IPS-20b (cell line): ENCODE data around the gene ZBTB2.

Experiments
- H3K27ac ChIP-seq: one replicate; pipeline ENCODE4 v1.5.1; 2013; ENCODE audit warnings: low read length
- H3K27me3 ChIP-seq: 2 replicates; pipeline ENCODE4 v1.6.1; 2013; ENCODE audit warnings: mild to moderate bottlenecking, low read length, inconsistent platforms; ENCODE audit not compliant: insufficient read depth
- H3K36me3 ChIP-seq: 2 replicates; pipeline ENCODE4 v1.6.1; 2013; ENCODE audit warnings: low read depth, mild to moderate bottlenecking, inconsistent platforms, low read length, moderate library complexity; ENCODE audit not compliant: insufficient read depth
- H3K4me1 ChIP-seq: 2 replicates; pipeline ENCODE4 v1.6.1; 2013; ENCODE audit warnings: mild to moderate bottlenecking, control low read depth, inconsistent platforms, low read length, moderate library complexity; ENCODE audit not compliant: insufficient read depth
- H3K4me3 ChIP-seq: 2 replicates; pipeline ENCODE4 v1.5.1; 2013; ENCODE audit warnings: mild to moderate bottlenecking, low read length, inconsistent platforms
- H3K9ac ChIP-seq: 2 replicates; pipeline ENCODE4 v1.6.1; 2013; ENCODE audit warnings: low read depth, mild to moderate bottlenecking, inconsistent platforms, low read length, moderate library complexity
- H3K9me3 ChIP-seq: 2 replicates; pipeline ENCODE4 v1.6.1; 2013; ENCODE audit warnings: mild to moderate bottlenecking, low read depth, low read length, inconsistent platforms; ENCODE audit not compliant: insufficient read depth

The ZBTB2 gene

GRCh38 chr6:151341476-151342195 lies 49.7 kb downstream of the ZBTB2 start:
- H3K27me3 ChIP-seq, result no peaks in the 10 kb centered on the region
- no peak overlapping the region for H3K4me3 ChIP-seq
- no peak overlapping the region for H3K27ac ChIP-seq
- H3K9me3 ChIP-seq, result no peaks in the 10 kb centered on the region
- no peaks in the 10 kb centered on the region for H3K36me3 ChIP-seq
- no peak overlapping the region for H3K9ac ChIP-seq
- no peaks in the 10 kb centered on the region for H3K4me1 ChIP-seq

DNA sequence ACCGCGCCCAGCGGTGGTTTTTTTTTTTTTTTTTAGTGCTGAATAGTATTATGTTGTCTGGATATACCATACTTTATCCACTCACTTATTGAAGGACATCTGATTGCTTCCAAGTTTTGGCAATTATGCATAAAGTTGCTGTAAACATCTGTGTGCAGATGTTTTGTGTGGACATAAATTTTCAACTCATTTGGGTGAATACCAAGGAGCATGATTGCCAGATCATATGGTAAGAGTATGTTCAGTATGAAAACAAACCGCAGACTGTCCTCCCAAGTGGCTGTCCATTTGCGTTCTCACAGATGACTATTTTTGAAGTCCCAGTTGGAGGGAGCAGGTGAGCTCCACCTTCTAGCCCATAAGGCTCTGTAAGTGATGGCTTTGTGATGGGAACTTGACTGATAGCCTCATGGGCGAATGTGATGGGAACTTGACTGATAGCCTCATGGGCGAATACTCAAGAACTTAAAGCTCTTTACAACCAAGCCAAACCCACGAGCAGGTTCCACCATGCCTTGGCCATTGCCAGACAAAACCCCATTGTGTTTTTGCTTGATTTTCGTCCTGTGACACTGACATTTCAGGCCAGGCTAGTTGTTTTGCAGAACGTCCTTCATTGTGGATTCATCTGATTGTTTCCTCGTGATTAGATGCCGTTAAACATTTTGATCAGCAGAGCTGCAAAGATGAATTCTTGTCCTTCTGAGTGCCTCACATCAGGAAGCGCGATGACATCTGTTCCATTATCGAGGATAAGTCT lies 51.0 kb downstream of the ZBTB2 start:
- Histone ChIP-seq H3K4me3 (no peak overlapping the region), H3K36me3 (no peaks in the 10 kb centered on the region), H3K9ac (no peak overlapping the region), H3K27me3 (no peaks in the 10 kb centered on the region), H3K9me3 (no peaks in the 10 kb centered on the region), H3K4me1 (no peaks in the 10 kb centered on the region), H3K27ac (no peak overlapping the region)

- H3K9ac ChIP-seq, result no peak overlapping the region
- H3K27ac ChIP-seq, result no peak overlapping the region
- H3K9me3 ChIP-seq, result no peaks in the 10 kb centered on the region
- no peaks in the 10 kb centered on the region for H3K4me1 ChIP-seq
- H3K36me3 ChIP-seq, result no peaks in the 10 kb centered on the region
- no peak overlapping the region for H3K4me3 ChIP-seq
- no peaks in the 10 kb centered on the region for H3K27me3 ChIP-seq
Measured at GRCh38 chr6:151339369-151339768, 52.0 kb downstream of the ZBTB2 start.

DNA sequence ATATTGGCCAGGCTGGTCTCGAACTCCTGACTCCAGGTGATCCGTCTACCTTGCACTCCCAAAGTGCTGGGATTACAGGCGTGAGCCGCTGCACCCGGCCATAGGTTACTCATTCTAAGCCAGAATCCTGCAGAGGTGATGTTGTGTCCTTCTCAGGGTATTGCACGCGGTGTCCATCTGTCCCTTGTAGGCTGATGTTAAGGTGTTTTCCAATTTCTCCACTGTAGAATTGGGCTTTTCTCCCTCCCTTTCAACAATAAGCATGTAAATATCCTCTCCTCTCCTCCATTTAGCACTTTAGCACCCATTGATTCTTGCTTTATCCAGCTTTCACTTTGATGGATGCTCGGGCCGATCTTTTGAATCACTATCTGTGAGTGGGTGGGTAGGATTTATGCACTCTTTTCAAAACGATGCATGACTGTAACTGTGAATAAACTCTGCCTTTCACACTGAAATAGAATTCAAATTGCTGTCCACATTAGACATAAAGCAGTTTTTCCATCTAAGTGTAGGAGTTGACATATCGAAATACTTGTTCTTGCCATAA lies 52.6 kb downstream of the ZBTB2 start:
- Histone ChIP-seq H3K27me3 (no peaks in the 10 kb centered on the region), H3K4me1 (no peaks in the 10 kb centered on the region), H3K27ac (no peak overlapping the region), H3K9ac (no peak overlapping the region), H3K36me3 (no peaks in the 10 kb centered on the region), H3K4me3 (no peak overlapping the region), H3K9me3 (no peaks in the 10 kb centered on the region)

DNA sequence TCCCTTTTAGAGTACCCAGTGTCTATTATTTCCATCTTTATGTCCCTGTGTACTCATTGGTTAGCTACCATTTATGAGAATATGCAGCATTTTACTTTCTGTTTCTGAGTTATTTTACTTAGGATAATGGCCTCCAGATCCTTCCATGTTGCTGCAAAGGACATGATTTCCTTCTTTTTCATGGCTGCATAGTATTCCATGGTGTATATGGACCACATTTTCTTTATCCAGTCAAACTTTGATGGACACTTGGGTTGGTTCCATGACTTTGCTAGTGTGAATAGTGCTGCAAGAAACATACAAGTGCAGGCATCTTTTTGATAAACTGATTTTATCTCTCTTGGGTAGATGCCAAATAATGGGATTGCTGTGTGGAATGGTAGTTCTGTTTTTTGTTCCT lies 55.4 kb downstream of the ZBTB2 start:
- Histone ChIP-seq H3K9me3 (no peaks in the 10 kb centered on the region), H3K27me3 (no peaks in the 10 kb centered on the region), H3K27ac (no peak overlapping the region), H3K4me3 (no peak overlapping the region), H3K9ac (no peak overlapping the region), H3K36me3 (no peaks in the 10 kb centered on the region), H3K4me1 (no peaks in the 10 kb centered on the region)

DNA sequence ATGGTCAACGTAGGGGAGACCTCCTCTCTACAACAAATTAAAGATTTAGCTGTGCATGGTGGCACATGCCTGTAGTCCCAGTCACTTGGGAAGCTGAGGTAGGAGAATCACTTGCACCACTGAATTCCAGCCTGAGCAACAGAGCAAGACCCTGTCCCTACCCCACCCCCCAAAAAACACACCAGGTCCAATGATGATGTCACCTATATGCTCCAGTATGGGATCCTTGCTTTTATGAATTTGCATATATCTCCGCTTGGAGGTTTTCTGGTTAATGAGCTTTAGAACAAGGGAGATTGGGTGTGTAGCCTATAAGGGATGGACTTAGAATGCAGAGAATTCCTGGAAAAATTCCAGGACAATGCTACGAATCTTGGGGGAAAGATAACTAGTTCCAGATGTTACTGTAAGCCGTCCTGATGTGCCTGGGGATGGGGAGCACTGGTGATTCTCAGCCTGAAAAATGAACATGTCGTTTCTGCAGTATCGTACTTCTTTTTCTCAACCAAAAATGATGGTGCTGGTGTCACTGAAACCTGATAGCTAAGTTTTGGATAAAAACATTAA lies 61.1 kb downstream of the ZBTB2 start:
- H3K36me3 ChIP-seq, result no peaks in the 10 kb centered on the region
- H3K9me3 ChIP-seq, result no peaks in the 10 kb centered on the region
- H3K4me3 ChIP-seq, result no peak overlapping the region
- peaks cover 5% of the 10 kb centered on the region; the same call in 1 of the 2 replicates for H3K27me3 ChIP-seq
- peaks cover 3% of the 10 kb centered on the region; the same call in 1 of the 2 replicates for H3K4me1 ChIP-seq
- no peak overlapping the region for H3K9ac ChIP-seq
- H3K27ac ChIP-seq, result no peak overlapping the region

DNA sequence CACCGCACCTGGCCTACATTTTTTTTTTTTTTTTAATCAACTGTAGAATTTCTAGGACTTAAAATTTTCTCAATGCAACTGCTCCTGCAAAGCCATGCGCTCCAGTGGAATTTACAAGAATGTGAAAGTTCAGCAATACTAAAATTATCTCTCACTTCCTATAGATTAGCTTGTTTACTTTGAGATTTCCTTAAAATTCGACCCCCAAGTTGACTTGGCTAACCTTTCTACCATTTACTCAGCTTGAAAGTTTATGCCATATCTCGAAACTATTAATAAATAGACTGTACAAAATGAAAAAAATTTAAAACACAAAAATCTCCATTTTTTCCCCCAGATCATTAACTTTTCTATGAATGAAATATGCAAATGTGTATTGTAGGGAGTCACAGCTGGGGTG lies 64.3 kb downstream of the ZBTB2 start:
- H3K36me3 ChIP-seq, result no peaks in the 10 kb centered on the region
- peaks cover 12% of the 10 kb centered on the region; the same call in 1 of the 2 replicates for H3K4me1 ChIP-seq
- H3K9me3 ChIP-seq, result no peaks in the 10 kb centered on the region
- peaks cover 14% of the 10 kb centered on the region for H3K27me3 ChIP-seq
- H3K4me3 ChIP-seq, result no peak overlapping the region
- H3K27ac ChIP-seq, result no peak overlapping the region
- no peak overlapping the region for H3K9ac ChIP-seq

- peaks cover 12% of the 10 kb centered on the region; the same call in 1 of the 2 replicates for H3K4me1 ChIP-seq
- peak overlapping the region; percentile 66; the same call in 1 of the 2 replicates for H3K9ac ChIP-seq
- no peaks in the 10 kb centered on the region for H3K36me3 ChIP-seq
- H3K27ac ChIP-seq, result no peak overlapping the region
- peaks cover 14% of the 10 kb centered on the region for H3K27me3 ChIP-seq
- peak overlapping the region; percentile 76 for H3K4me3 ChIP-seq
- no peaks in the 10 kb centered on the region for H3K9me3 ChIP-seq
Measured at GRCh38 chr6:151326116-151326825, 65.1 kb downstream of the ZBTB2 start.

DNA sequence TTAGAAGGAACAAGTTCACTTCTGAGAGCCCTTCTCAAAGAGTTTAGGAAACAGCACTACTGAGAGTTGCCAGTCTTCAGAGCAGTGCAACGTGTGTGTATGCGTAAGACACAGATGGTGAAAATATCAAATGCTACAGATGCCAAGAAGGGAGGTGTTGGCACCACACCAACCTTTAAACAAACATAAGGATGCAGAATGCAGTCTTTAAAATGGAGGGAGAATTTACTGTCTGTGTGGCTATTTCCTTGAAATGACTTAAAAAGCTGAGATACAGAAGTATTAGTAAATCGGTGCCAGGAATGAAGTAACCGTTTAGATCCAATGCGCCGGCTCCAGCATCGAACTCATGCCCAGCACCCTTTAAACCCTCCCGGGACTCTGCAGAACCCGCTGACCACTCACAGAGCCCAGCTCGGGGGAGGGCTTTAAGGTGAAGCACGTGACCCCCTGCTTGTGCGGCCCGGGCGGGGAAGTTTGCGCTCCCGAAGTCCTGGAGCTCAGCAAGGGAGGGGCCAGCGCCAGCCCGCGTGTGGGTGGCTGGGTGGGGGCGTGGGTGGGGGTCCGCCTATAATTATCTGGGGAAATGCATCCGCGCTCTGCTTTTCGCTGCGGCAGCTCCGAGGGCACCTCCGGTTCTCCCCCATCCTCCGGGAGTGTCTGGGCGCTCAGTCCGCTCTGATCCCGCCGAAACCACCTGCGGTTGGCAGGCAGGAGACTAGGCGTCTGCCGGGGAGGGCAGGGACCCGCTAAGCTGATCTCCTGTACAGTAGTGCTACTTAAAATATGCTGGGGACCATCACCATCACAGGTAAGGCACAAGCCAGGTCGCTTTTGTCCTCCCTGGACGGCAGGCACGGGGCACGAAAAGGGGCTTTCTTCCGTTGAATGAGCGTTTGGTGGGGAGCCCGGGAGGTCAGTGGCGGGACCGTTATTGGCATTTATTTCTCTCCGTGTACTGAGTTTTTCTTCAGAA lies 66.0 kb downstream of the ZBTB2 start:
- peaks cover 14% of the 10 kb centered on the region for H3K27me3 ChIP-seq
- peak overlapping the region; percentile 66; the same call in 1 of the 2 replicates for H3K9ac ChIP-seq
- peaks cover 12% of the 10 kb centered on the region; the same call in 1 of the 2 replicates for H3K4me1 ChIP-seq
- H3K4me3 ChIP-seq, result peak overlapping the region; percentile 76
- H3K27ac ChIP-seq, result no peak overlapping the region
- H3K36me3 ChIP-seq, result no peaks in the 10 kb centered on the region
- no peaks in the 10 kb centered on the region for H3K9me3 ChIP-seq

DNA sequence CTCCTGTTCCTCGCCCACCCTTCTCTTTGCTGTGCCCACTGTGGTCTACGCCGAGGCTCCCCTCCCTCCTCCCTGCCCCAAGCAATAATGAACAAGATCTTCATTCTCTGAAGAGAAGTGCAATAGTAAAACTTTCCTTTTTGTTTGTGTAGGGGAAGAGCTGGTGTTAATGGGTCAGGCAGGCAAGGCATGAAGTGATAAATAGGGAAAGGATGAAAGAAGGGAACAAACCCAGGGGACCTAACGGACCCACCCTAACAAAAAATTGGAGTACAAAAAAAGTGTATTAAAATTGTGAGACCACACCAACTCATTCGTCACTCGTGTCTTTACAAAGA lies 66.9 kb downstream of the ZBTB2 start:
- Histone ChIP-seq H3K4me3 (no peak overlapping the region), H3K4me1 (peaks cover 12% of the 10 kb centered on the region; the same call in 1 of the 2 replicates), H3K9me3 (no peaks in the 10 kb centered on the region), H3K9ac (no peak overlapping the region), H3K27me3 (peaks cover 14% of the 10 kb centered on the region), H3K36me3 (no peaks in the 10 kb centered on the region), H3K27ac (no peak overlapping the region)
